ENCODE results near the gene TDRD6. TPM values are rescaled to one million over a fixed set of nuclear protein-coding genes. Genes with fewer than 3 reads are reported as not detected.

TDRD6 gene
- under 1 TPM; 0.09 to 0.20 TPM for total RNA-seq
- polyA plus RNA-seq (2013, experiment 1 of 2), result 0.04 TPM
- polyA plus RNA-seq (2013, experiment 2 of 2), result 0.21 TPM
- long read RNA-seq, experiment 1, result 0 reads
- long read RNA-seq, experiment 2, result 0 reads
- long read RNA-seq, experiment 3, result 0 reads
- long read RNA-seq, experiment 4, result 0 reads

- no peak within 1 kb of the TSS for H3K4me3 ChIP-seq (ENCODE audit: low read length)
- no peak within 1 kb of the TSS for H3K27ac ChIP-seq (ENCODE audit: low read depth, low read length)
- Mint-ChIP-seq H3K9me3 (no peaks in the 10 kb centered on the region), H3K27ac (no peak within 1 kb of the TSS), H3K4me3 (no peak within 1 kb of the TSS), H3K36me3 (ENCODE audit: low read depth) (no peaks in the 10 kb centered on the region), H3K4me1 (no peaks in the 10 kb centered on the region), H3K27me3 (ENCODE audit: insufficient read depth) (no peaks in the 10 kb centered on the region)
- H3K9ac ChIP-seq (ENCODE audit: extremely low read depth, low read length, poor library complexity, severe bottlenecking), result no peak within 1 kb of the TSS
- no peaks in the 10 kb centered on the region for H3K36me3 ChIP-seq (ENCODE audit: control insufficient read depth, insufficient read depth, low read length)
- 92 to 94% methylated on average over 31 to 41 of the region's 41 CpGs for WGBS, 2 experiments (ENCODE audit: insufficient coverage in 1 of 2, insufficient read length in 1 of 2)
- H3K27me3 ChIP-seq (ENCODE audit: control insufficient read depth, insufficient read depth, low read length, poor library complexity, severe bottlenecking), result no peaks in the 10 kb centered on the region
- TF ChIP-seq, protein P1, sequence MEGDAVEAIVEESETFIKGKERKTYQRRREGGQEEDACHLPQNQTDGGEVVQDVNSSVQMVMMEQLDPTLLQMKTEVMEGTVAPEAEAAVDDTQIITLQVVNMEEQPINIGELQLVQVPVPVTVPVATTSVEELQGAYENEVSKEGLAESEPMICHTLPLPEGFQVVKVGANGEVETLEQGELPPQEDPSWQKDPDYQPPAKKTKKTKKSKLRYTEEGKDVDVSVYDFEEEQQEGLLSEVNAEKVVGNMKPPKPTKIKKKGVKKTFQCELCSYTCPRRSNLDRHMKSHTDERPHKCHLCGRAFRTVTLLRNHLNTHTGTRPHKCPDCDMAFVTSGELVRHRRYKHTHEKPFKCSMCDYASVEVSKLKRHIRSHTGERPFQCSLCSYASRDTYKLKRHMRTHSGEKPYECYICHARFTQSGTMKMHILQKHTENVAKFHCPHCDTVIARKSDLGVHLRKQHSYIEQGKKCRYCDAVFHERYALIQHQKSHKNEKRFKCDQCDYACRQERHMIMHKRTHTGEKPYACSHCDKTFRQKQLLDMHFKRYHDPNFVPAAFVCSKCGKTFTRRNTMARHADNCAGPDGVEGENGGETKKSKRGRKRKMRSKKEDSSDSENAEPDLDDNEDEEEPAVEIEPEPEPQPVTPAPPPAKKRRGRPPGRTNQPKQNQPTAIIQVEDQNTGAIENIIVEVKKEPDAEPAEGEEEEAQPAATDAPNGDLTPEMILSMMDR (conservative IDR thresholded peaks at IDR 0.05), result no peak
- H3K9me3 ChIP-seq (ENCODE audit: control insufficient read depth, low read length), result no peaks in the 10 kb centered on the region
- H3K4me1 ChIP-seq (ENCODE audit: control insufficient read depth, insufficient read depth, low read length), result no peaks in the 10 kb centered on the region
- DNase-seq, result no peak
Measured at GRCh38 chr6:46687619-46688097, at the start of gene TDRD6. Gene TDRD6 (plus strand): TSS chr6:46687885. CDS start chr6:46688129, 244 bp downstream.

DNA sequence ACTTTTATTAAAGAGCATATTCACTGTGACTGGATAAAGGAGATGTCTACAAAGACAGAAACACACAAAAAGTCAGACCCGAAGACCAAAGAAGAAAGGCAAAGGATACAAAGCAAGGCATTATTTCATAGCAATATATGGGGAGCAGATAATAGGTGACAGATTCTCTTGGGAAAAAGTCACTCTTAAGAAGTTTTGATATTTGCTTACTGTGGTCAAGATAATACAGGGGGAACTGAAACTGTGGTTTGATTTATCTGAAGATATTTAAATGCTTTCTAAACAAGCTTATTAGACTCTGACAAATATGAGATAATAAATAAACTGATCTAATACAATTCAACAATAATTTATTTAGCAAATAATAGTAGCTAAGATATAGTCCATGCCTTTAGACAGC, 49.8 kb upstream of the TDRD6 start:
- Histone ChIP-seq H3K36me3 (ENCODE audit: control insufficient read depth, insufficient read depth, low read length) (no peaks in the 10 kb centered on the region), H3K27me3 (ENCODE audit: control insufficient read depth, insufficient read depth, low read length, poor library complexity, severe bottlenecking) (no peaks in the 10 kb centered on the region), H3K9ac (ENCODE audit: extremely low read depth, low read length, poor library complexity, severe bottlenecking) (no peak overlapping the region), H3K9me3 (ENCODE audit: control insufficient read depth, low read length) (no peaks in the 10 kb centered on the region), H3K27ac (ENCODE audit: low read depth, low read length) (no peak overlapping the region), H3K4me3 (ENCODE audit: low read length) (no peak overlapping the region), H3K4me1 (ENCODE audit: control insufficient read depth, insufficient read depth, low read length) (no peaks in the 10 kb centered on the region)
- Mint-ChIP-seq H3K4me3 (no peak overlapping the region), H3K9me3 (no peaks in the 10 kb centered on the region), H3K27me3 (ENCODE audit: insufficient read depth) (no peaks in the 10 kb centered on the region), H3K27ac (no peak overlapping the region), H3K36me3 (ENCODE audit: low read depth) (no peaks in the 10 kb centered on the region), H3K4me1 (peaks cover 20% of the 10 kb centered on the region)
- TF ChIP-seq, protein P1 (conservative IDR thresholded peaks at IDR 0.05), result no peak
- no peak for DNase-seq
- WGBS, 2 experiments (ENCODE audit: insufficient coverage in 1 of 2, insufficient read length in 1 of 2), result 97 to 100% methylated on average over 1 of the region's 1 CpG

- Mint-ChIP-seq H3K27me3 (ENCODE audit: insufficient read depth) (no peaks in the 10 kb centered on the region), H3K4me3 (no peak overlapping the region), H3K36me3 (ENCODE audit: low read depth) (no peaks in the 10 kb centered on the region), H3K27ac (no peak overlapping the region), H3K4me1 (peaks cover 20% of the 10 kb centered on the region), H3K9me3 (no peaks in the 10 kb centered on the region)
- no peaks in the 10 kb centered on the region for H3K36me3 ChIP-seq (ENCODE audit: control insufficient read depth, insufficient read depth, low read length)
- no peaks in the 10 kb centered on the region for H3K4me1 ChIP-seq (ENCODE audit: control insufficient read depth, insufficient read depth, low read length)
- H3K9ac ChIP-seq (ENCODE audit: extremely low read depth, low read length, poor library complexity, severe bottlenecking), result no peak overlapping the region
- DNase-seq, result no peak
- TF ChIP-seq, protein P1 (conservative IDR thresholded peaks at IDR 0.05), result no peak
- no peak overlapping the region for H3K4me3 ChIP-seq (ENCODE audit: low read length)
- WGBS, 2 experiments (ENCODE audit: insufficient coverage in 1 of 2, insufficient read length in 1 of 2), result 89% methylated on average over 2 of the region's 2 CpGs
- no peaks in the 10 kb centered on the region for H3K27me3 ChIP-seq (ENCODE audit: control insufficient read depth, insufficient read depth, low read length, poor library complexity, severe bottlenecking)
- no peaks in the 10 kb centered on the region for H3K9me3 ChIP-seq (ENCODE audit: control insufficient read depth, low read length)
- no peak overlapping the region for H3K27ac ChIP-seq (ENCODE audit: low read depth, low read length)
Measured at GRCh38 chr6:46638650-46639049, 49.0 kb upstream of the TDRD6 start.
